AG04450 (cell line): Measurements from ENCODE around the gene KCNK3. TPM values are rescaled to one million over a fixed set of nuclear protein-coding genes. Genes with fewer than 3 reads are reported as not detected.

ENCODE experiments used
- CTCF ChIA-PET: fragments of 300-600, 350-600 bp; formaldehyde crosslinking; extraction: SDS; loops from one replicate; lab custom pipeline; 2022; ENCODE audit warnings: antibody characterized with exemption, inconsistent platforms; lab: Charles Lee
- POLR2A ChIA-PET: fragments of 350-600 bp; formaldehyde crosslinking; extraction: SDS; loops from one replicate; lab custom pipeline; 2021; ENCODE audit warnings: antibody characterized with exemption, inconsistent platforms; lab: Yijun Ruan, JAX
- DNase-seq: peaks from one replicate; pipeline ENCODE4 v3.0.0-alpha.2; 2011; ENCODE audit warnings: low read depth, low spot score
- H3K27ac ChIP-seq: one replicate; pipeline ENCODE4 v1.5.1; 2012; ENCODE audit warnings: low read depth, low read length, control low read depth
- H3K27me3 ChIP-seq: one replicate; pipeline ENCODE4 v1.6.0; 2012; ENCODE audit warnings: low read length; ENCODE audit not compliant: control insufficient read depth, insufficient read depth
- H3K4me3 ChIP-seq: 2 replicates; pipeline ENCODE4 v1.5.1; 2011; ENCODE audit warnings: mild to moderate bottlenecking, low read depth, low read length, control low read depth
- H3K9me3 ChIP-seq: 2 replicates; pipeline ENCODE4 v1.5.1; 2012; ENCODE audit warnings: low read length; ENCODE audit not compliant: control insufficient read depth, insufficient read depth
- polyA plus RNA-seq: library from polyadenylated mRNA; depleted of rRNA; stranded (reverse); fragments of >200 nt; gene quantifications from 2 replicates; pipeline ENCODE4 v1.2.3, GENCODE V29; 2011
- TF ChIP-seq, protein P1 (sequence below): IDR thresholded peaks from 2 replicates; pipeline ENCODE4 v1.5.1; 2011; ENCODE audit warnings: low read depth, low read length, control low read depth, inconsistent platforms

KCNK3 gene
- polyA plus RNA-seq, 1 experiment: 0.05 TPM

DNA sequence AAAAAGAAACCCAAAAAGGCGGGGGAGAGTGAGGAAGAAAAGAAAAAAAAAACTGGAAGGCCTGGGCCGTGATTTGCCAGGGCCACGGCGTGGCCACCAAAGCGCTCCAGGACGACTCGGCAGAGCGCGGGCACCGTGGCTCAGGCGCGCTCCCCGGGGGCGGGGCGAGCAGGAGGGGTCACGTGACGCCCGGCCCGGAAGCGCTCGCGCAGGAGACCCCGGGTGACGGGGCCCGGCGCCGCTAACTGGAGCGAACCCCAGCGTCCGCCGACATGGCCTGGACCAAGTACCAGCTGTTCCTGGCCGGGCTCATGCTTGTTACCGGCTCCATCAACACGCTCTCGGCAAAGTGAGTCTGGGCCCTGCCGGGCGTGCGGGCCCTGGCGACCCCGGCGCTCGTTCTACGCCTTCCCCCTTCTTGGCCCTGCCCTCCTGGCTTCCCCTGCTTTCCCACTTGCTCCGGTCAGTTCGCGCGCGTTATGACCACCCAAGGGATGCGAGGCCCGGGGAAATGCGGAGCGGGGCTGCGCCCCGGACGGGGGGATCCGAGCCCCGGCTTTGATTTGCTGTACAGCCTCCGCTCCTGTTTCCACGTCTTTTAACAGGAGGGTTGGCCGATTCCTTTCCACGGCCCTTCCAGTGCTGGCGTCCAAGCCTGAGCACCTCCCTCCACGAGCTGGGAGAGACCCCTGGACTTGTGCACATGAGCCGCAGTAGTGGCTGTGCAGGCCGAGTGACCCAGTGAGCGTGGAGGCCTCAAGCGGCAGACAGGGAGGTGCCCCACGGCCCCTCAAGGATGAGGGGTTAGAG is 71.8 kb downstream of the KCNK3 start, which contains the start of gene SLC35F6:
SLC35F6 (plus strand) TSS at position 207 of the 810 bp plus-strand sequence; CDS start at position 273, 66 bp downstream.
- Histone ChIP-seq H3K4me3 (peak within 1 kb of the TSS; percentile 97), H3K27ac (peak within 1 kb of the TSS; percentile 81), H3K27me3 (no peaks in the 10 kb centered on the region), H3K9me3 (no peaks in the 10 kb centered on the region; the same call in 1 of the 2 replicates)
- CTCF ChIA-PET: no interaction called here
- peak; percentile 27 for DNase-seq
- POLR2A ChIA-PET: interaction anchor here (0.7 to 1.6 kb wide), 2 partner anchors 11 to 65 kb away, joined by 3 to 6 read pairs; no protein-coding TSS in a partner anchor
- TF ChIP-seq, protein P1, sequence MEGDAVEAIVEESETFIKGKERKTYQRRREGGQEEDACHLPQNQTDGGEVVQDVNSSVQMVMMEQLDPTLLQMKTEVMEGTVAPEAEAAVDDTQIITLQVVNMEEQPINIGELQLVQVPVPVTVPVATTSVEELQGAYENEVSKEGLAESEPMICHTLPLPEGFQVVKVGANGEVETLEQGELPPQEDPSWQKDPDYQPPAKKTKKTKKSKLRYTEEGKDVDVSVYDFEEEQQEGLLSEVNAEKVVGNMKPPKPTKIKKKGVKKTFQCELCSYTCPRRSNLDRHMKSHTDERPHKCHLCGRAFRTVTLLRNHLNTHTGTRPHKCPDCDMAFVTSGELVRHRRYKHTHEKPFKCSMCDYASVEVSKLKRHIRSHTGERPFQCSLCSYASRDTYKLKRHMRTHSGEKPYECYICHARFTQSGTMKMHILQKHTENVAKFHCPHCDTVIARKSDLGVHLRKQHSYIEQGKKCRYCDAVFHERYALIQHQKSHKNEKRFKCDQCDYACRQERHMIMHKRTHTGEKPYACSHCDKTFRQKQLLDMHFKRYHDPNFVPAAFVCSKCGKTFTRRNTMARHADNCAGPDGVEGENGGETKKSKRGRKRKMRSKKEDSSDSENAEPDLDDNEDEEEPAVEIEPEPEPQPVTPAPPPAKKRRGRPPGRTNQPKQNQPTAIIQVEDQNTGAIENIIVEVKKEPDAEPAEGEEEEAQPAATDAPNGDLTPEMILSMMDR: no peak

DNA sequence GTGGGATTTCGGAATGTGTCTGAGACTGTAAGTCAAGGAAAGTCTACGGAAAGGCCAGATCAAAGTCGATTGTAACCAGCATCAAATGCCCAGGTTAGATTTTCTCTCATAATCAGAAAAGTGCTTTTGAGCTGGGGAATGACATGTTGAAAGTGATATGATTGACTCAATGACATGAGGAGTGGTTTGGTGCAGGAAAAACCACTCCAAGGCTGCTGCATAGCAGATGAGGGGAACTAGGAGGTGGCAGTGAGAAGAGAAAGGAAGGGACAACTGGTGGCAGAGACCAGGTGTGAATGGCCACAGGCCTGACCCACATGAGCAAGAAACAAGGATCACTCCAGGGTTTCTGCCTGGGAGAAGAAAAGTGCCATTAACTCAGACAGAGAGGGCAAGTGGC is 72.4 kb downstream of the KCNK3 start:
- peak overlapping the region; percentile 97 for H3K4me3 ChIP-seq
- DNase-seq: no peak
- TF ChIP-seq, protein P1: no peak
- CTCF ChIA-PET: no interaction called here
- H3K27ac ChIP-seq: peak overlapping the region; percentile 81
- no peaks in the 10 kb centered on the region for H3K27me3 ChIP-seq
- no peaks in the 10 kb centered on the region; the same call in 1 of the 2 replicates for H3K9me3 ChIP-seq
- POLR2A ChIA-PET: interaction anchor here (1.6 kb wide), 1 partner anchor 10 kb away, joined by 6 read pairs; no protein-coding TSS in a partner anchor

DNA sequence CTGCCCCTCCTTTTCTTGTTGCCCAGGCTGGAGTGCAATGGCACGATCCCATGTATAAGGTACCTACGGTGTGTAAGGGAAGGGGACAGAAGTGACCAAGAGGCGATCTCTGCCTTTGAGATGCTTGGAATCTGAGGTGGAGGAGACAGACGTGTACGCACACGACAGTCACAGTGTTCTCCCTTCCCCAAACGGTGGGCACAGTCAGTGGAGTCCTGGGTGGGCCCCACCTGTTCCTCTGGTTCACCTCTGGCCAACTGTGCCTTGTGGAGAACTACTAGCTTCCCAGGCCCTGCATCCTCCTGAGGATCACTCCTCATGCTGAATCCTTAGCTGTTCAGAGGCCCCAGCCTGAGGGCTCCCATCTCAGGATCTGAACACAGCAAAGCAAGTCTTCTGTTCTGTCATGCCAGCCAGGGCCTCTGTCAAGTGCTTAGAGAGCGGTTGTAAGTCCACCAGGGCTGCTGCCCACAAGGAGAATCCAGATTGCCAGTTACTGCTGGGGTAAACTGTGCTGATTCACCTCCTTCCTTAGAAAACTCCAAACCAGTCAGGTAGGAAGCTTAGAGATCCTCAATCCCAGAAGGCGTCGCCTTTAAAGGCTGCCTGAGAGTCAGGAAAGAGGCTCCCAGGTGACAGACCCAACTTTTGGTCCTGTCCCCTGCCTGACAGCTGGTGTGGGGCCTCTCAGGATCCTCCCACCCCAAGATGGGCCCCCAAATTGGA is 73.1 kb downstream of the KCNK3 start:
- CTCF ChIA-PET: interaction anchor here (0.7 kb wide), 1 partner anchor 338 kb away, joined by 3 read pairs; no protein-coding TSS in a partner anchor

DNA sequence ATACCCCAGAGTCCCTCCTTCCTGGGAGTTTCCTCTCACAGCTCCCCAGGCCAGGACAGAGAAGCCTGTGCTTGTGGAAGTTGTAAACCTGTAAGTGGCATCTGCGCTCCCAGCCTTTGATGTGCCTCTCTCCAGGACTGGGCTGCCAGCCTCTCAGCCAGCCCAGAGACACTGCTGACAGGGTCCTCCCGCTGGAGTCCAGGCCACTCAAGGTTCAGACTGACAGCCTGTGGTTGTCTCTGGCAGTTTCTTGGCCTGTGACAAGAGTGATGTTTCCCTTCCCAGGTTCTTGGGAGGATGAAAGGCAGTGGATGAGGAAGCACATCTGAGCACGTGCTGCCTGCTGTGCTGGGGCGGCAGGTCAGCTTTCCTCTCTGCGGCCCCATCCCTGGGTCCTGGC is 74.6 kb downstream of the KCNK3 start:
- TF ChIP-seq, protein P1: no peak
- Histone ChIP-seq H3K27ac (no peak overlapping the region), H3K9me3 (no peaks in the 10 kb centered on the region; the same call in 1 of the 2 replicates), H3K4me3 (no peak overlapping the region), H3K27me3 (no peaks in the 10 kb centered on the region)
- ChIA-PET CTCF (interaction anchor here (0.7 to 1.9 kb wide), 2 partner anchors 23 to 250 kb away, joined by 3 to 5 read pairs; no protein-coding TSS in a partner anchor), POLR2A (no interaction called here)
- no peak for DNase-seq

More for the DNA sequence above, 73.1 kb downstream of the KCNK3 start:
- Histone ChIP-seq H3K27ac (no peak overlapping the region), H3K4me3 (peak overlapping the region; percentile 97), H3K27me3 (no peaks in the 10 kb centered on the region), H3K9me3 (no peaks in the 10 kb centered on the region; the same call in 1 of the 2 replicates)
- POLR2A ChIA-PET: no interaction called here
- TF ChIP-seq, protein P1: no peak
- no peak for DNase-seq
